Effector memory CD4-positive, alpha-beta T cell (primary cell): ENCODE measurements around the gene ABCG5.

Experiments
- DNase-seq, 3 donors: peaks; one replicate each; pipeline ENCODE4 v3.0.0-alpha.2; 2020
- H3K27ac ChIP-seq: 2 replicates; pipeline ENCODE4 v1.7.0; 2013; ENCODE audit warnings: mild to moderate bottlenecking, low read length, moderate library complexity; ENCODE audit not compliant: insufficient read depth, poor library complexity, severe bottlenecking
- H3K27me3 ChIP-seq: replicated peaks from 2 replicates; pipeline ENCODE4 v1.7.0; 2013; ENCODE audit warnings: mild to moderate bottlenecking, low read length; ENCODE audit not compliant: insufficient read depth, control insufficient read depth, poor library complexity, severe bottlenecking
- H3K36me3 ChIP-seq: 2 replicates; pipeline ENCODE4 v1.7.0; 2013; ENCODE audit warnings: mild to moderate bottlenecking, low read length, moderate library complexity; ENCODE audit not compliant: control insufficient read depth, insufficient read depth
- H3K4me1 ChIP-seq: 2 replicates; pipeline ENCODE4 v1.7.0; 2013; ENCODE audit warnings: low read length, mild to moderate bottlenecking; ENCODE audit not compliant: control insufficient read depth, insufficient read depth, poor library complexity, severe bottlenecking
- H3K4me3 ChIP-seq: 2 replicates; pipeline ENCODE4 v1.7.0; 2013; ENCODE audit warnings: low read length, low read depth, mild to moderate bottlenecking; ENCODE audit not compliant: insufficient read depth, poor library complexity, severe bottlenecking
- H3K9me3 ChIP-seq: 2 replicates; pipeline ENCODE4 v1.7.0; 2013; ENCODE audit warnings: mild to moderate bottlenecking, low read length, moderate library complexity; ENCODE audit not compliant: control insufficient read depth

ABCG5 gene

GRCh38 chr2:43764086-43764705, 74.4 kb downstream of the ABCG5 start:
- Histone ChIP-seq H3K4me1 (no peaks in the 10 kb centered on the region), H3K36me3 (no peaks in the 10 kb centered on the region), H3K27me3 (no peaks in the 10 kb centered on the region), H3K4me3 (no peak overlapping the region), H3K9me3 (no peaks in the 10 kb centered on the region), H3K27ac (no peak overlapping the region)
- DNase-seq, result no peak

- H3K4me3 ChIP-seq, result no peak overlapping the region
- H3K27ac ChIP-seq, result no peak overlapping the region
- no peak for DNase-seq
- no peaks in the 10 kb centered on the region for H3K9me3 ChIP-seq
- H3K27me3 ChIP-seq, result no peaks in the 10 kb centered on the region
- no peaks in the 10 kb centered on the region for H3K36me3 ChIP-seq
- H3K4me1 ChIP-seq, result no peaks in the 10 kb centered on the region
Observed at GRCh38 chr2:43763091-43763490, 75.5 kb downstream of the ABCG5 start.
